ENCODE results near the gene IMMP2L. TPM values are rescaled to one million over a fixed set of nuclear protein-coding genes. Genes with fewer than 3 reads are reported as not detected.
A peak's percentile ranks its signal among the peaks of the same experiment; 100 is the strongest.

IMMP2L gene
- total RNA-seq, 1 donor, result 8.2 TPM

GRCh38 chr7:111232249-111233084, 329.8 kb downstream of the IMMP2L start:
- DNase-seq (ENCODE audit: low read depth), result peak; percentile 24
- H3K4me3 ChIP-seq (ENCODE audit: low read depth, low read length), result no peak overlapping the region
- no peak for TF ChIP-seq CTCF (IDR thresholded peaks at IDR 0.05; ENCODE audit: insufficient read depth, low read depth, low read length)

GRCh38 chr7:111229916-111230315, 332.4 kb downstream of the IMMP2L start:
- no peak for DNase-seq (ENCODE audit: low read depth)
- no peak for TF ChIP-seq CTCF (IDR thresholded peaks at IDR 0.05; ENCODE audit: insufficient read depth, low read depth, low read length)
- no peak overlapping the region for H3K4me3 ChIP-seq (ENCODE audit: low read depth, low read length)

GRCh38 chr7:111229181-111229740, 333.0 kb downstream of the IMMP2L start:
- TF ChIP-seq CTCF (IDR thresholded peaks at IDR 0.05; ENCODE audit: insufficient read depth, low read depth, low read length), result no peak
- H3K4me3 ChIP-seq (ENCODE audit: low read depth, low read length), result no peak overlapping the region
- DNase-seq (ENCODE audit: low read depth), result no peak

GRCh38 chr7:111228437-111228836, 333.9 kb downstream of the IMMP2L start:
- TF ChIP-seq CTCF (IDR thresholded peaks at IDR 0.05; ENCODE audit: insufficient read depth, low read depth, low read length), result no peak
- H3K4me3 ChIP-seq (ENCODE audit: low read depth, low read length), result no peak overlapping the region

GRCh38 chr7:111226800-111227199, 335.5 kb downstream of the IMMP2L start:
- TF ChIP-seq CTCF (IDR thresholded peaks at IDR 0.05; ENCODE audit: insufficient read depth, low read depth, low read length), result no peak
- DNase-seq (ENCODE audit: low read depth), result no peak
- H3K4me3 ChIP-seq (ENCODE audit: low read depth, low read length), result no peak overlapping the region

More at GRCh38 chr7:111228437-111228836, 333.9 kb downstream of the IMMP2L start:
- DNase-seq (ENCODE audit: low read depth), result no peak

- no peak overlapping the region for H3K4me3 ChIP-seq (ENCODE audit: low read depth, low read length)
- TF ChIP-seq CTCF (IDR thresholded peaks at IDR 0.05; ENCODE audit: insufficient read depth, low read depth, low read length), result no peak
- no peak for DNase-seq (ENCODE audit: low read depth)
These were observed 337.7 kb downstream of the IMMP2L start for GRCh38 chr7:111224354-111225231.

Data from fibroblast of villous mesenchyme (primary cell).